Esophagus muscularis mucosa (tissue), 4 donors: ENCODE data around the gene CHRNA4. TPM values are rescaled to one million over a fixed set of nuclear protein-coding genes. Genes with fewer than 3 reads are reported as not detected.

Experiments
- DNase-seq: peaks from one replicate; pipeline ENCODE4 v3.0.0-alpha.2; 2017; ENCODE audit errors: extremely low spot score
- H3K27ac ChIP-seq, 4 donors: fragments of 200-600 bp; sonication (generic); replicated peaks in 1 of 4; 1 replicate in 3 of 4; 2 replicates in 1 of 4; pipeline ENCODE4 v1.5.1; 2016 to 2019; ENCODE audit warnings: mild to moderate bottlenecking in 1 of 4
- H3K27me3 ChIP-seq, 4 donors: fragments of 200-600 bp; sonication (generic); one replicate each; pipeline versions ENCODE4 v1.5.1 to v1.6.0; 2016 to 2019
- H3K36me3 ChIP-seq, 4 donors: fragments of 200-600 bp; sonication (generic); one replicate each; pipeline ENCODE4 v1.5.1; 2016 to 2019
- H3K4me1 ChIP-seq, 4 donors: fragments of 200-600 bp; sonication (generic); one replicate each; pipeline ENCODE4 v1.5.1; 2016 to 2019
- H3K4me3 ChIP-seq, 4 donors: fragments of 200-600 bp; sonication (generic); 1 replicate in 2 of 4; 2 replicates in 2 of 4; pipeline ENCODE4 v1.5.1; 2016 to 2019; ENCODE audit warnings: mild to moderate bottlenecking in 4 of 4, moderate library complexity in 1 of 4
- H3K9me3 ChIP-seq, 4 donors: fragments of 200-600 bp; sonication (generic); 1 replicate in 3 of 4; 2 replicates in 1 of 4; pipeline ENCODE4 v1.5.1; 2016 to 2019
- CTCF ChIP-seq, 3 experiments: fragments of 200-600 bp in 2 of 3; fragments of 450-650 bp in 1 of 3; sonication (generic) in 2 of 3; IDR thresholded peaks; one replicate each; pipeline ENCODE4 v1.5.1; 2017 to 2019; ENCODE audit warnings: antibody characterized with exemption in 3 of 3, mild to moderate bottlenecking in 2 of 3, moderate library complexity in 1 of 3
- EP300 ChIP-seq: sonication (generic); formaldehyde crosslinking; IDR thresholded peaks from one replicate; pipeline ENCODE4 v1.6.1; 2017; ENCODE audit warnings: antibody characterized with exemption
- POLR2A ChIP-seq: fragments of 450-650 bp; IDR thresholded peaks from one replicate; pipeline ENCODE4 v1.6.1; 2017; ENCODE audit warnings: antibody characterized with exemption, moderate library complexity, mild to moderate bottlenecking, low read depth
- POLR2AphosphoS5 ChIP-seq, 2 donors: sonication (generic); formaldehyde crosslinking; IDR thresholded peaks; one replicate each; pipeline ENCODE4 v1.6.1; 2017; ENCODE audit warnings: antibody characterized with exemption in 2 of 2
- WGBS: methylation state at CpG from one replicate; pipeline ENCODE4 v1.1.5; 2018; 5-methylcytosine and 5-hydroxymethylcytosine counted together
- intact Hi-C: fragments of 100-400 bp; cut with DNase I; formaldehyde crosslinking; loops from one replicate; pipeline ENCODE4 v1.15.1; 2023
- total RNA-seq, 4 donors: library from RNA; depleted of rRNA; stranded (reverse); fragments of >200 nt; gene quantifications; one replicate each; pipeline versions ENCODE4 v1.1.0 to v1.2.1, GENCODE V29; 2016

Gene CHRNA4
- total RNA-seq, 4 donors from 2014 or later: not detected

GRCh38 chr20:63372971-63373885 is 12.1 kb upstream of the CHRNA4 start:
- Histone ChIP-seq H3K27ac (no peak overlapping the region), H3K36me3 (no peaks in the 10 kb centered on the region), H3K27me3 (peaks cover 0 to 96% (median 11%) of the 10 kb centered on the region in 4 donors), H3K4me1 (peaks cover 0 to 5% (median 2%) of the 10 kb centered on the region in 4 donors), H3K9me3 (no peaks in the 10 kb centered on the region), H3K4me3 (no peak overlapping the region)
- intact Hi-C loops: no loop called here
- no peak for DNase-seq
- 59% methylated on average over 18 of the region's 34 CpGs for WGBS
- TF ChIP-seq CTCF (IDR thresholded peaks at IDR 0.05): no peak
- TF ChIP-seq EP300: no peak
- no peak for TF ChIP-seq POLR2A
- TF ChIP-seq POLR2AphosphoS5 (IDR thresholded peaks at IDR 0.05): no peak

- H3K27me3 ChIP-seq: peaks cover 0 to 96% (median 7%) of the 10 kb centered on the region in 4 donors
- no peaks in the 10 kb centered on the region for H3K9me3 ChIP-seq
- peaks cover 0 to 3% (median 0%) of the 10 kb centered on the region in 4 donors for H3K4me1 ChIP-seq
- intact Hi-C loops: no loop called here
- TF ChIP-seq POLR2AphosphoS5 (IDR thresholded peaks at IDR 0.05) (no peak), CTCF (IDR thresholded peaks at IDR 0.05) (no peak), EP300 (no peak)
- H3K27ac ChIP-seq: no peak overlapping the region
- 70% methylated on average over 17 of the region's 28 CpGs for WGBS
- no peak overlapping the region for H3K4me3 ChIP-seq
- no peaks in the 10 kb centered on the region for H3K36me3 ChIP-seq
- no peak for DNase-seq
Measured at GRCh38 chr20:63371291-63371865, 10.2 kb upstream of the CHRNA4 start.

GRCh38 chr20:63370618-63371187 is 9.6 kb upstream of the CHRNA4 start:
- TF ChIP-seq CTCF (IDR thresholded peaks at IDR 0.05) (no peak), POLR2A (no peak), POLR2AphosphoS5 (IDR thresholded peaks at IDR 0.05) (no peak), EP300 (no peak)
- H3K4me1 ChIP-seq: peaks cover 0 to 3% (median 0%) of the 10 kb centered on the region in 4 donors
- H3K36me3 ChIP-seq: no peaks in the 10 kb centered on the region
- intact Hi-C loops: no loop called here
- DNase-seq: no peak
- H3K9me3 ChIP-seq: no peaks in the 10 kb centered on the region
- H3K27me3 ChIP-seq: peaks cover 0 to 94% (median 6%) of the 10 kb centered on the region in 4 donors
- no peak overlapping the region for H3K27ac ChIP-seq
- H3K4me3 ChIP-seq: no peak overlapping the region
- 47% methylated on average over 14 of the region's 21 CpGs for whole genome bisulfite sequencing

GRCh38 chr20:63369724-63370617 is 8.8 kb upstream of the CHRNA4 start:
- no peak overlapping the region for H3K27ac ChIP-seq

More at GRCh38 chr20:63369724-63370617, 8.8 kb upstream of the CHRNA4 start:
- H3K4me3 ChIP-seq: no peak overlapping the region
- 76% methylated on average over 9 of the region's 24 CpGs for WGBS
- no peak for DNase-seq
- no peaks in the 10 kb centered on the region for H3K9me3 ChIP-seq
- intact Hi-C loops: no loop called here
- peaks cover 0 to 94% (median 4%) of the 10 kb centered on the region in 4 donors for H3K27me3 ChIP-seq
- peaks cover 0 to 3% (median 0%) of the 10 kb centered on the region in 4 donors for H3K4me1 ChIP-seq
- TF ChIP-seq POLR2AphosphoS5 (IDR thresholded peaks at IDR 0.05) (no peak), CTCF (IDR thresholded peaks at IDR 0.05) (no peak), EP300 (no peak), POLR2A (no peak)
- no peaks in the 10 kb centered on the region for H3K36me3 ChIP-seq
